ENCODE results near the gene PPP3R1. TPM values are rescaled to one million over a fixed set of nuclear protein-coding genes. Genes with fewer than 3 reads are reported as not detected.

PPP3R1 gene
- total and polyA plus RNA-seq, 10 of the 15 experiments (the other 5 are each of a cell fraction or from before 2014, with no cell fraction given), result 1.5 to 61.0 (median 15.8) TPM

GRCh38 chr2:68250196-68250595 lies 2.1 kb downstream of the PPP3R1 start (continued):
- TF ChIP-seq RELB (IDR thresholded peaks at IDR 0.05; ENCODE audit: low read depth) (0 out of 2 replicates have a peak, but pooled peaks have one; percentile 9), CEBPB (IDR thresholded peaks at IDR 0.05; ENCODE audit: borderline replicate concordance in 1 of 2, low read depth in 2 of 2, low read length in 2 of 2) (no peak), BCL11A (IDR thresholded peaks at IDR 0.05; ENCODE audit: low read depth, low read length) (no peak), RUNX3 (IDR thresholded peaks at IDR 0.05; ENCODE audit: low read length) (peak; percentile 30; the same call in 1 of the 2 replicates), BHLHE40 (IDR thresholded peaks at IDR 0.05; ENCODE audit: borderline replicate concordance in 1 of 2, low read depth in 2 of 2, low read length in 1 of 2) (no peak), IKZF2 (IDR thresholded peaks at IDR 0.05) (peak in 1 of 2 experiments; percentile 20; a peak in 1 of 4 replicates), TARDBP (IDR thresholded peaks at IDR 0.05; ENCODE audit: borderline replicate concordance) (no peak), STAT1 (conservative IDR thresholded peaks at IDR 0.05) (no peak)

- Histone ChIP-seq H3K9me3 (replicated peaks; ENCODE audit: control insufficient read depth, insufficient read depth, low read length) (no peaks in the 10 kb centered on the region), H3K36me3 (ENCODE audit: control insufficient read depth in 2 of 2, insufficient read depth in 2 of 2, low read length in 1 of 2) (peaks cover 0 to 2% of the 10 kb centered on the region in 2 experiments; a peak in 2 of 4 replicates), H4K20me1 (ENCODE audit: control insufficient read depth, insufficient read depth) (peaks cover 2% of the 10 kb centered on the region), H3K9ac (ENCODE audit: control insufficient read depth, insufficient read depth, low read length) (no peak overlapping the region), H3K79me2 (ENCODE audit: control insufficient read depth, insufficient read depth, low read length) (peaks cover 93% of the 10 kb centered on the region), H3K4me1 (ENCODE audit: control insufficient read depth, insufficient read depth, low read length) (peaks cover 3% of the 10 kb centered on the region; the same call in 1 of the 2 replicates), H2AFZ (ENCODE audit: control insufficient read depth, low read depth, low read length) (no peak overlapping the region), H3K4me2 (ENCODE audit: control insufficient read depth, insufficient read depth) (peak overlapping the region; percentile 82), H3K27ac (ENCODE audit: control insufficient read depth, insufficient read depth) (peak overlapping the region; percentile 42; the same call in 1 of the 2 replicates), H3K4me3 (peak overlapping the region; percentile 40), H3K27me3 (replicated peaks in 1 of 2; ENCODE audit: control insufficient read depth in 2 of 2, insufficient read depth in 2 of 2, low read length in 1 of 2) (no peaks in the 10 kb centered on the region)
- FAIRE-seq, result no peak
- no peak for DNase-seq (ENCODE audit: low read depth, low spot score)
- ChIA-PET SMC1A (ENCODE audit: uncharacterized antibody, unreplicated experiment) (interaction anchor here (1.1 to 2.0 kb wide), 3 partner anchors 11 to 119 kb away, joined by 3 to 6 read pairs (median 5); a partner anchor contains a TSS), POLR2A (interaction anchor here (0.7 kb wide), 1 partner anchor 1404 kb away, joined by 3 read pairs; no protein-coding TSS in a partner anchor), RAD21 (ENCODE audit: unreplicated experiment) (interaction anchor here (2.0 kb wide), 1 partner anchor 12 kb away, joined by 10 read pairs; no protein-coding TSS in a partner anchor), CTCF (interaction anchor here (0.6 to 2.6 kb wide), 8 partner anchors 9 to 1182 kb away, joined by 3 to 17 read pairs (median 4); no protein-coding TSS in a partner anchor)
- ATAC-seq, result no peak
- TF ChIP-seq BACH1 (IDR thresholded peaks at IDR 0.05; ENCODE audit: borderline replicate concordance) (no peak), RUNX3 (IDR thresholded peaks at IDR 0.05; ENCODE audit: low read length) (no peak), BCL11A (IDR thresholded peaks at IDR 0.05; ENCODE audit: low read depth, low read length) (no peak), ETV6 (conservative IDR thresholded peaks at IDR 0.05 in 1 of 2, IDR thresholded peaks at IDR 0.05 in 1 of 2; ENCODE audit: borderline replicate concordance in 1 of 2, low read depth in 1 of 2) (no peak), SPI1 (IDR thresholded peaks at IDR 0.05; ENCODE audit: borderline replicate concordance, insufficient read depth, low read depth, low read length) (0 out of 2 replicates have a peak, but pooled peaks have one; percentile 21)
- TF ChIP-seq, protein P1, sequence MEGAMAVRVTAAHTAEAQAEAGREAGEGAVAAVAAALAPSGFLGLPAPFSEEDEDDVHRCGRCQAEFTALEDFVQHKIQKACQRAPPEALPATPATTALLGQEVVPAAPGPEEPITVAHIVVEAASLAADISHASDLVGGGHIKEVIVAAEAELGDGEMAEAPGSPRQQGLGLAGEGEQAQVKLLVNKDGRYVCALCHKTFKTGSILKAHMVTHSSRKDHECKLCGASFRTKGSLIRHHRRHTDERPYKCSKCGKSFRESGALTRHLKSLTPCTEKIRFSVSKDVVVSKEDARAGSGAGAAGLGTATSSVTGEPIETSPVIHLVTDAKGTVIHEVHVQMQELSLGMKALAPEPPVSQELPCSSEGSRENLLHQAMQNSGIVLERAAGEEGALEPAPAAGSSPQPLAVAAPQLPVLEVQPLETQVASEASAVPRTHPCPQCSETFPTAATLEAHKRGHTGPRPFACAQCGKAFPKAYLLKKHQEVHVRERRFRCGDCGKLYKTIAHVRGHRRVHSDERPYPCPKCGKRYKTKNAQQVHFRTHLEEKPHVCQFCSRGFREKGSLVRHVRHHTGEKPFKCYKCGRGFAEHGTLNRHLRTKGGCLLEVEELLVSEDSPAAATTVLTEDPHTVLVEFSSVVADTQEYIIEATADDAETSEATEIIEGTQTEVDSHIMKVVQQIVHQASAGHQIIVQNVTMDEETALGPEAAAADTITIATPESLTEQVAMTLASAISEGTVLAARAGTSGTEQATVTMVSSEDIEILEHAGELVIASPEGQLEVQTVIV (IDR thresholded peaks at IDR 0.05; ENCODE audit: borderline replicate concordance, partially characterized antibody), result no peak
- in situ Hi-C loops (cut with MboI) (no loop called here), intact Hi-C loops (cut with micrococcal nuclease; ENCODE audit: unreplicated experiment) (no loop called here)
- WGBS (ENCODE audit: insufficient coverage, insufficient replicate concordance, low lambda C conversion rate, missing lambda C conversion rate), result 70% methylated on average over 2 of the region's 2 CpGs
- no TSS peak for BruUV-seq (replicated peaks)
Measured at GRCh38 chr2:68248806-68249205, 3.5 kb downstream of the PPP3R1 start.

Data from GM12878 (cell line).